MM.1S (cell line): ENCODE data around the gene RNF182.

ENCODE experiments used
- DNase-seq: peaks from one replicate; pipeline ENCODE4 v3.0.0-alpha.2; 2015
- H2AFZ ChIP-seq: fragments of 300-600 bp; sonication (generic); 2 replicates; pipeline ENCODE4 v1.6.0; 2016; ENCODE audit warnings: antibody characterized with exemption, low read length
- H3F3A ChIP-seq: fragments of 300-600 bp; sonication (generic); 2 replicates; pipeline ENCODE4 v1.6.1; 2016; ENCODE audit warnings: mild to moderate bottlenecking, antibody characterized with exemption, low read length, moderate library complexity, mixed read lengths; ENCODE audit not compliant: insufficient read depth
- H3K27ac ChIP-seq: fragments of 300-600 bp; sonication (generic); 2 replicates; pipeline ENCODE4 v1.5.1; 2016; ENCODE audit warnings: mild to moderate bottlenecking, low read length
- H3K27me3 ChIP-seq: fragments of 300-600 bp; sonication (generic); replicated peaks from 2 replicates; pipeline ENCODE4 v1.6.0; 2016; ENCODE audit warnings: low read length; ENCODE audit not compliant: insufficient read depth
- H3K36me3 ChIP-seq: fragments of 300-600 bp; sonication (generic); replicated peaks from 2 replicates; pipeline ENCODE4 v1.6.1; 2016; ENCODE audit warnings: mild to moderate bottlenecking, low read length, mixed read lengths; ENCODE audit not compliant: insufficient read depth
- H3K4me1 ChIP-seq: fragments of 300-600 bp; sonication (generic); 2 replicates; pipeline ENCODE4 v1.6.1; 2016; ENCODE audit warnings: low read length, mixed read lengths
- H3K4me2 ChIP-seq: fragments of 300-600 bp; sonication (generic); 2 replicates; pipeline ENCODE4 v1.6.0; 2016; ENCODE audit warnings: low read depth, low read length
- H3K4me3 ChIP-seq: fragments of 300-600 bp; sonication (generic); 2 replicates; pipeline ENCODE4 v1.5.1; 2016; ENCODE audit warnings: low read length, mixed read lengths
- H3K79me2 ChIP-seq: fragments of 300-600 bp; sonication (generic); 2 replicates; pipeline ENCODE4 v1.6.1; 2016; ENCODE audit warnings: mixed run types, low read length, mixed read lengths
- H3K9ac ChIP-seq: fragments of 300-600 bp; sonication (generic); 2 replicates; pipeline ENCODE4 v1.6.1; 2016; ENCODE audit warnings: low read length, mixed read lengths
- H3K9me2 ChIP-seq: fragments of 300-600 bp; sonication (generic); replicated peaks from 2 replicates; pipeline ENCODE4 v1.6.1; 2016; ENCODE audit warnings: mild to moderate bottlenecking, low read length, mixed read lengths; ENCODE audit not compliant: insufficient read depth
- H3K9me3 ChIP-seq: fragments of 300-600 bp; sonication (generic); replicated peaks from 2 replicates; pipeline ENCODE4 v1.6.1; 2016; ENCODE audit warnings: mild to moderate bottlenecking, low read length, mixed read lengths; ENCODE audit not compliant: insufficient read depth
- H4K20me1 ChIP-seq: fragments of 300-600 bp; sonication (generic); 2 replicates; pipeline ENCODE4 v1.6.1; 2016; ENCODE audit warnings: mild to moderate bottlenecking, low read length, moderate library complexity, mixed read lengths; ENCODE audit not compliant: insufficient read depth
- EZH2 ChIP-seq: fragments of 300-600 bp; sonication (generic); optimal IDR thresholded peaks from 2 replicates; pipeline ENCODE3; 2017; ENCODE audit warnings: low read depth, mild to moderate bottlenecking, antibody characterized with exemption, low read length, mixed read lengths
- EZH2phosphoT487 ChIP-seq: fragments of 300-600 bp; sonication (generic); IDR thresholded peaks from 2 replicates; pipeline ENCODE4 v1.6.1; 2018; ENCODE audit warnings: antibody characterized with exemption, low read length
- TF ChIP-seq, protein P1 (sequence below): fragments of 300-600 bp; sonication (generic); IDR thresholded peaks from 2 replicates; pipeline ENCODE4 v1.5.1; 2016; ENCODE audit warnings: antibody characterized with exemption, low read length, mixed read lengths

RNF182 gene

DNA sequence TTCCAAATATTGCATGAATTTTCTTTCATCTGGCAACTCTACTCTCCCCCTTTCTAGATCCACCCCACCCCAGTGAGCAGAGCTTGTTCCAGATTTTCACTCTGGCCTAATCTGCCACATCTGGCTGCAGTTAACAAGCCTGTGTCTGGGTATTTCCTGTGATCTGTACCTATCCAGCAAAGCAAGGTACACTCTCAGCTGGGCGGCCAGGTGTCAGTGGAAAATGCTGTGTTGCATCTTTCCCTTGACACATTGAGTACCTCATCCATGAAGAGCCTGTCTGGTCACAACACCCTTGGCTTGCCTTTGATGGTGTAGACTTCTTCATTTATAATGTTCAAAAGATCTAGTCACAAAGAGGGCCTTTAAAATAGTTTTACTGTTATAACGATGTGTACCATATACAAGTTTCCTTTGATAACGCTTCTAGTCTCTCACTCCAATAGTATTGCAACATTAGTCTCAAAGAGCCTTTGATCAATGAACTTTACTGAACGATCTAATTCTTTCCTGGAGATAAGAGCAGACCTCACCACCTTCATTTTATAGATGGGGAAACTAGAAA, 6.0 kb upstream of the RNF182 start:
- Histone ChIP-seq H3K27ac (no peak overlapping the region), H3K4me2 (no peak overlapping the region), H3K9me2 (no peaks in the 10 kb centered on the region), H3K9ac (no peak overlapping the region), H3K27me3 (no peaks in the 10 kb centered on the region), H3F3A (no peaks in the 10 kb centered on the region), H3K36me3 (no peaks in the 10 kb centered on the region), H3K4me3 (no peak overlapping the region), H3K4me1 (no peaks in the 10 kb centered on the region), H3K9me3 (no peaks in the 10 kb centered on the region), H4K20me1 (no peaks in the 10 kb centered on the region), H3K79me2 (no peaks in the 10 kb centered on the region), H2AFZ (no peak overlapping the region)
- no peak for DNase-seq
- TF ChIP-seq, protein P1, sequence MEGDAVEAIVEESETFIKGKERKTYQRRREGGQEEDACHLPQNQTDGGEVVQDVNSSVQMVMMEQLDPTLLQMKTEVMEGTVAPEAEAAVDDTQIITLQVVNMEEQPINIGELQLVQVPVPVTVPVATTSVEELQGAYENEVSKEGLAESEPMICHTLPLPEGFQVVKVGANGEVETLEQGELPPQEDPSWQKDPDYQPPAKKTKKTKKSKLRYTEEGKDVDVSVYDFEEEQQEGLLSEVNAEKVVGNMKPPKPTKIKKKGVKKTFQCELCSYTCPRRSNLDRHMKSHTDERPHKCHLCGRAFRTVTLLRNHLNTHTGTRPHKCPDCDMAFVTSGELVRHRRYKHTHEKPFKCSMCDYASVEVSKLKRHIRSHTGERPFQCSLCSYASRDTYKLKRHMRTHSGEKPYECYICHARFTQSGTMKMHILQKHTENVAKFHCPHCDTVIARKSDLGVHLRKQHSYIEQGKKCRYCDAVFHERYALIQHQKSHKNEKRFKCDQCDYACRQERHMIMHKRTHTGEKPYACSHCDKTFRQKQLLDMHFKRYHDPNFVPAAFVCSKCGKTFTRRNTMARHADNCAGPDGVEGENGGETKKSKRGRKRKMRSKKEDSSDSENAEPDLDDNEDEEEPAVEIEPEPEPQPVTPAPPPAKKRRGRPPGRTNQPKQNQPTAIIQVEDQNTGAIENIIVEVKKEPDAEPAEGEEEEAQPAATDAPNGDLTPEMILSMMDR: no peak
- TF ChIP-seq EZH2 (no peak), EZH2phosphoT487 (no peak)

DNA sequence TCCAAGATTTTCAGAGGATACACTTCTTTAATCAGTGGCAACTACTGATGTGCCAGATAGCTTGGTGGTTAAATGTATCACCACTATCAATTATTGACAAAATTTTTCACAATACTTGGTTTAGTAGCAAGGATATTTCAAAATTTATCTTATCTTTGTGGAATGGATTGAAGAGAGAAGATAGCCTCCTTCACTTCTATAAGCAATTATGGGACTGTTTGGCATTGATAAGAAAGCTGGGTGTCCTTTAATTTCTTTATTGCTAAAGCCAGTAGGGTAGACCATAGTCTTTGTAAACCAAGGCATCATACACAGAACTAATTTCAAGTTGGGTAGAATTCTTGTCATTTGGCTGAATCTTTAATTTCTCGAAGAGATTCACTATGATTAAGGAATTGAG, 4.9 kb upstream of the RNF182 start:
- Histone ChIP-seq H2AFZ (no peak overlapping the region), H3K9ac (no peak overlapping the region), H4K20me1 (no peaks in the 10 kb centered on the region), H3K27me3 (no peaks in the 10 kb centered on the region), H3F3A (no peaks in the 10 kb centered on the region), H3K79me2 (no peaks in the 10 kb centered on the region), H3K9me3 (no peaks in the 10 kb centered on the region), H3K9me2 (no peaks in the 10 kb centered on the region), H3K36me3 (no peaks in the 10 kb centered on the region), H3K4me1 (no peaks in the 10 kb centered on the region), H3K4me2 (no peak overlapping the region), H3K27ac (no peak overlapping the region), H3K4me3 (no peak overlapping the region)
- no peak for DNase-seq
- no peak for TF ChIP-seq EZH2phosphoT487
- TF ChIP-seq, protein P1: no peak
- no peak for TF ChIP-seq EZH2

DNA sequence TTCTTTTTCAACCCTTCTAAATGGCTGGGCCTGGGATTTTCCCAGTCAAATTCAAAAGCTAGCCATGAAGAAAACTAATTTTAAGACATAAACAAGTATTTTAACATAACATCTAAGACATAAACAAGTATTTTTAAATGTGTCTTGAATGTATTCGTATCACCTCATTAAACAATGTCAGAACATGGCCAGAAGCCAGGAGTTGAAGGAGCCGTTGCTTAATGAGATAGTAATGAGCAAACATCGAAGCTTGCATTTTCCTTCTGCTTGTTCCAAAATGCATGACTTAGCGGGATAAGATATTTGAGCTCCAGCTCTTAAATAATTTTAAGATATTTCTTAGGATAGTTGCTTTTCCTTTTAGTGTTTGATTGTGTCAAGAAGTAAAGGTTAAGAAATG, 4.2 kb upstream of the RNF182 start:
- H3K9me2 ChIP-seq: no peaks in the 10 kb centered on the region
- H3K4me3 ChIP-seq: no peak overlapping the region
- peaks cover 4% of the 10 kb centered on the region for H3K27me3 ChIP-seq
- H3K4me1 ChIP-seq: no peaks in the 10 kb centered on the region
- no peak overlapping the region for H3K9ac ChIP-seq
- TF ChIP-seq, protein P1: no peak
- TF ChIP-seq EZH2 (no peak), EZH2phosphoT487 (no peak)
- H3F3A ChIP-seq: no peaks in the 10 kb centered on the region
- H3K4me2 ChIP-seq: no peak overlapping the region
- H2AFZ ChIP-seq: no peak overlapping the region
- H4K20me1 ChIP-seq: no peaks in the 10 kb centered on the region
- H3K27ac ChIP-seq: no peak overlapping the region
- no peaks in the 10 kb centered on the region for H3K9me3 ChIP-seq
- H3K79me2 ChIP-seq: no peaks in the 10 kb centered on the region
- DNase-seq: no peak
- H3K36me3 ChIP-seq: no peaks in the 10 kb centered on the region
